Measurements from ENCODE around the gene ARSI.

Gene ARSI

GRCh38 chr5:150289551-150290390, 12.9 kb downstream of the ARSI start, which contains the start of gene CAMK2A:
CAMK2A (minus strand) TSS chr5:150289773; CDS start chr5:150289625, 148 bp downstream.
- no peak for DNase-seq

- DNase-seq = no peak
These were observed 13.9 kb downstream of the ARSI start for GRCh38 chr5:150288791-150289190.

- DNase-seq = no peak
These were observed 14.3 kb downstream of the ARSI start for GRCh38 chr5:150288361-150288760.

- no peak for DNase-seq
These were observed 15.9 kb downstream of the ARSI start for GRCh38 chr5:150286820-150287219.

GRCh38 chr5:150285114-150285513, 17.6 kb downstream of the ARSI start:
- no peak for DNase-seq

GRCh38 chr5:150284311-150284710, 18.4 kb downstream of the ARSI start:
- DNase-seq = no peak

GRCh38 chr5:150283904-150284303, 18.8 kb downstream of the ARSI start:
- DNase-seq = no peak

GRCh38 chr5:150281987-150282386, 20.7 kb downstream of the ARSI start:
- DNase-seq = no peak

- DNase-seq = no peak
These were observed 23.2 kb downstream of the ARSI start for GRCh38 chr5:150279330-150280020.

- DNase-seq = no peak
These were observed 23.8 kb downstream of the ARSI start for GRCh38 chr5:150278916-150279315.

GRCh38 chr5:150278046-150278730, 24.5 kb downstream of the ARSI start:
- DNase-seq = no peak

- DNase-seq = no peak
These were observed 25.7 kb downstream of the ARSI start for GRCh38 chr5:150277043-150277442.

- no peak for DNase-seq
These were observed 27.9 kb downstream of the ARSI start for GRCh38 chr5:150274811-150275210.

GRCh38 chr5:150272531-150272930, 30.2 kb downstream of the ARSI start:
- DNase-seq = no peak

- DNase-seq = no peak
These were observed 30.8 kb downstream of the ARSI start for GRCh38 chr5:150271923-150272322.

- DNase-seq = no peak
These were observed 31.4 kb downstream of the ARSI start for GRCh38 chr5:150271296-150271692.

GRCh38 chr5:150270541-150271295, 32.0 kb downstream of the ARSI start:
- DNase-seq = no peak

GRCh38 chr5:150266871-150267291, 35.8 kb downstream of the ARSI start:
- DNase-seq = peak; percentile 23

GRCh38 chr5:150265870-150266383, 36.8 kb downstream of the ARSI start:
- DNase-seq = no peak

- no peak for DNase-seq
These were observed 37.8 kb downstream of the ARSI start for GRCh38 chr5:150264667-150265603.

Measured in NCI-H2081 treated with DMSO at 0.1 percent for 48 hours (cell line).